Liver (tissue), 9 donors: ENCODE data around the gene TOMM20. TPM values are rescaled to one million over a fixed set of nuclear protein-coding genes. Genes with fewer than 3 reads are reported as not detected.

ENCODE experiments used
- DNase-seq: peaks from one replicate; pipeline ENCODE4 v3.0.0-alpha.2; 2017; ENCODE audit warnings: low spot score
- H3K27ac ChIP-seq, 2 donors: one replicate each; pipeline ENCODE4 v1.7.0; 2013; ENCODE audit warnings: inconsistent platforms in 2 of 2, low read length in 2 of 2, control low read depth in 1 of 2, low read depth in 1 of 2, mild to moderate bottlenecking in 1 of 2
- H3K27me3 ChIP-seq, 4 donors: one replicate each; pipeline versions ENCODE4 v1.6.1 to v1.7.0; 2013; ENCODE audit warnings: low read length in 3 of 4, inconsistent platforms in 1 of 4, mild to moderate bottlenecking in 1 of 4, moderate library complexity in 1 of 4; ENCODE audit not compliant: control insufficient read depth in 4 of 4, insufficient read depth in 4 of 4
- H3K36me3 ChIP-seq, 4 donors: one replicate each; pipeline versions ENCODE4 v1.6.1 to v1.7.0; 2013; ENCODE audit warnings: low read length in 3 of 4, mild to moderate bottlenecking in 3 of 4, low read depth in 1 of 4, moderate library complexity in 1 of 4; ENCODE audit not compliant: control insufficient read depth in 4 of 4, insufficient read depth in 3 of 4
- H3K4me1 ChIP-seq, 4 donors: one replicate each; pipeline versions ENCODE4 v1.6.1 to v1.7.0; 2013; ENCODE audit warnings: low read length in 3 of 4, mild to moderate bottlenecking in 3 of 4, moderate library complexity in 1 of 4; ENCODE audit not compliant: control insufficient read depth in 4 of 4, insufficient read depth in 4 of 4
- H3K4me3 ChIP-seq, 3 donors: one replicate each; pipeline versions ENCODE4 v1.6.1 to v1.7.0; 2013; ENCODE audit warnings: low read length in 3 of 3, control low read depth in 1 of 3, low read depth in 1 of 3, mild to moderate bottlenecking in 1 of 3
- H3K9ac ChIP-seq, 2 donors: one replicate each; pipeline ENCODE4 v1.7.0; 2013; ENCODE audit warnings: low read length in 2 of 2, mild to moderate bottlenecking in 2 of 2, moderate library complexity in 2 of 2, control low read depth in 1 of 2, low read depth in 1 of 2
- H3K9me3 ChIP-seq, 4 donors: one replicate each; pipeline versions ENCODE4 v1.6.1 to v1.7.0; 2013; ENCODE audit warnings: low read length in 3 of 4; ENCODE audit not compliant: control insufficient read depth in 4 of 4
- FOXA1 ChIP-seq: IDR thresholded peaks from 2 replicates; pipeline ENCODE4 v1.6.1; 2016; ENCODE audit warnings: antibody characterized with exemption
- GABPA ChIP-seq, 2 donors: IDR thresholded peaks in 1 of 2; conservative IDR thresholded peaks in 1 of 2; 2 replicates each; pipeline ENCODE4 v1.6.1; 2016; ENCODE audit warnings: antibody characterized with exemption in 2 of 2, mild to moderate bottlenecking in 1 of 2, moderate library complexity in 1 of 2
- HNF4A ChIP-seq, 2 donors: conservative IDR thresholded peaks; 2 replicates each; pipeline ENCODE4 v1.6.1; 2016; ENCODE audit warnings: antibody characterized with exemption in 2 of 2, mild to moderate bottlenecking in 2 of 2
- JUND ChIP-seq, 2 donors: IDR thresholded peaks; 2 replicates each; pipeline ENCODE4 v1.6.1; 2016; ENCODE audit warnings: antibody characterized with exemption in 2 of 2
- NR2F2 ChIP-seq: IDR thresholded peaks from 2 replicates; pipeline ENCODE4 v1.6.1; 2016; ENCODE audit warnings: antibody characterized with exemption
- RAD21 ChIP-seq, 2 donors: IDR thresholded peaks; 2 replicates each; pipeline ENCODE4 v1.6.1; 2016; ENCODE audit warnings: antibody characterized with exemption in 2 of 2, mild to moderate bottlenecking in 2 of 2
- RXRA ChIP-seq, 2 donors: IDR thresholded peaks; 2 replicates each; pipeline ENCODE4 v1.6.1; 2017 to 2018; ENCODE audit warnings: antibody characterized with exemption in 2 of 2, mild to moderate bottlenecking in 1 of 2
- YY1 ChIP-seq: IDR thresholded peaks from 2 replicates; pipeline ENCODE4 v1.6.1; 2016; ENCODE audit warnings: antibody characterized with exemption, mild to moderate bottlenecking
- WGBS: extraction: QIAGEN DNeasy Blood & Tissue Kit; methylation state at CpG from one replicate; pipeline ENCODE4 v1.1.7; 2013; 5-methylcytosine and 5-hydroxymethylcytosine counted together
- polyA plus RNA-seq, 2 donors: library from polyadenylated mRNA; stranded (reverse) in 1 of 2; unstranded in 1 of 2; fragments of 200-250 nt in 1 of 2; fragments of >200 nt in 1 of 2; fragmentation: Nextera tagmentation in 1 of 2; extraction: Ambion mirVana in 1 of 2; gene quantifications; one replicate each; pipeline versions ENCODE4 v1.2.1 to v1.2.3, GENCODE V29; 2013 to 2015
- total RNA-seq, 2 donors: library from RNA; depleted of rRNA; stranded (reverse); fragments of >200 nt; gene quantifications; one replicate each; pipeline ENCODE4 v1.2.3, GENCODE V29; 2014
- TF ChIP-seq, protein P1 (sequence below): IDR thresholded peaks from 2 replicates; pipeline ENCODE4 v1.6.1; 2016; ENCODE audit warnings: antibody characterized with exemption, mild to moderate bottlenecking
- TF ChIP-seq, protein P2 (sequence below): IDR thresholded peaks from 2 replicates; pipeline ENCODE4 v1.6.1; 2016; ENCODE audit warnings: antibody characterized with exemption
- TF ChIP-seq, protein P3 (sequence below): fragments of 150-350 bp; IDR thresholded peaks from 2 replicates; pipeline ENCODE4 v1.5.1; 2017; ENCODE audit warnings: improper control_type of control experiment, low read depth, low read length; ENCODE audit not compliant: missing input control
- TF ChIP-seq, protein P4 (sequence below): IDR thresholded peaks from 2 replicates; pipeline ENCODE4 v1.6.1; 2016; ENCODE audit warnings: antibody characterized with exemption
- donor health status: healthy.
- donor health status: healthy.
- donor health status: healthy.
- donor health status: healthy.
- donor health status: healthy.

Gene TOMM20
- total and polyA plus RNA-seq, 4 donors, result 33.4 to 74.4 (median 39.1) TPM

GRCh38 chr1:235127203-235127602 lies 1.4 kb downstream of the TOMM20 start:
- no peak overlapping the region for H3K27ac ChIP-seq
- 34% methylated on average over 4 of the region's 4 CpGs for WGBS
- no peak for DNase-seq

GRCh38 chr1:235124665-235125064 lies 4.0 kb downstream of the TOMM20 start:
- H3K27ac ChIP-seq, result no peak overlapping the region
- no peak for DNase-seq
- TF ChIP-seq RAD21 (IDR thresholded peaks at IDR 0.05) (no peak), RXRA (IDR thresholded peaks at IDR 0.05) (no peak), GABPA (IDR thresholded peaks at IDR 0.05 in 1 of 2, conservative IDR thresholded peaks at IDR 0.05 in 1 of 2) (no peak), NR2F2 (no peak)
- TF ChIP-seq, protein P1, sequence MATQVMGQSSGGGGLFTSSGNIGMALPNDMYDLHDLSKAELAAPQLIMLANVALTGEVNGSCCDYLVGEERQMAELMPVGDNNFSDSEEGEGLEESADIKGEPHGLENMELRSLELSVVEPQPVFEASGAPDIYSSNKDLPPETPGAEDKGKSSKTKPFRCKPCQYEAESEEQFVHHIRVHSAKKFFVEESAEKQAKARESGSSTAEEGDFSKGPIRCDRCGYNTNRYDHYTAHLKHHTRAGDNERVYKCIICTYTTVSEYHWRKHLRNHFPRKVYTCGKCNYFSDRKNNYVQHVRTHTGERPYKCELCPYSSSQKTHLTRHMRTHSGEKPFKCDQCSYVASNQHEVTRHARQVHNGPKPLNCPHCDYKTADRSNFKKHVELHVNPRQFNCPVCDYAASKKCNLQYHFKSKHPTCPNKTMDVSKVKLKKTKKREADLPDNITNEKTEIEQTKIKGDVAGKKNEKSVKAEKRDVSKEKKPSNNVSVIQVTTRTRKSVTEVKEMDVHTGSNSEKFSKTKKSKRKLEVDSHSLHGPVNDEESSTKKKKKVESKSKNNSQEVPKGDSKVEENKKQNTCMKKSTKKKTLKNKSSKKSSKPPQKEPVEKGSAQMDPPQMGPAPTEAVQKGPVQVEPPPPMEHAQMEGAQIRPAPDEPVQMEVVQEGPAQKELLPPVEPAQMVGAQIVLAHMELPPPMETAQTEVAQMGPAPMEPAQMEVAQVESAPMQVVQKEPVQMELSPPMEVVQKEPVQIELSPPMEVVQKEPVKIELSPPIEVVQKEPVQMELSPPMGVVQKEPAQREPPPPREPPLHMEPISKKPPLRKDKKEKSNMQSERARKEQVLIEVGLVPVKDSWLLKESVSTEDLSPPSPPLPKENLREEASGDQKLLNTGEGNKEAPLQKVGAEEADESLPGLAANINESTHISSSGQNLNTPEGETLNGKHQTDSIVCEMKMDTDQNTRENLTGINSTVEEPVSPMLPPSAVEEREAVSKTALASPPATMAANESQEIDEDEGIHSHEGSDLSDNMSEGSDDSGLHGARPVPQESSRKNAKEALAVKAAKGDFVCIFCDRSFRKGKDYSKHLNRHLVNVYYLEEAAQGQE, result no peak
- TF ChIP-seq, protein P2, sequence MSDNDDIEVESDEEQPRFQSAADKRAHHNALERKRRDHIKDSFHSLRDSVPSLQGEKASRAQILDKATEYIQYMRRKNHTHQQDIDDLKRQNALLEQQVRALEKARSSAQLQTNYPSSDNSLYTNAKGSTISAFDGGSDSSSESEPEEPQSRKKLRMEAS, result no peak
- TF ChIP-seq, protein P3, sequence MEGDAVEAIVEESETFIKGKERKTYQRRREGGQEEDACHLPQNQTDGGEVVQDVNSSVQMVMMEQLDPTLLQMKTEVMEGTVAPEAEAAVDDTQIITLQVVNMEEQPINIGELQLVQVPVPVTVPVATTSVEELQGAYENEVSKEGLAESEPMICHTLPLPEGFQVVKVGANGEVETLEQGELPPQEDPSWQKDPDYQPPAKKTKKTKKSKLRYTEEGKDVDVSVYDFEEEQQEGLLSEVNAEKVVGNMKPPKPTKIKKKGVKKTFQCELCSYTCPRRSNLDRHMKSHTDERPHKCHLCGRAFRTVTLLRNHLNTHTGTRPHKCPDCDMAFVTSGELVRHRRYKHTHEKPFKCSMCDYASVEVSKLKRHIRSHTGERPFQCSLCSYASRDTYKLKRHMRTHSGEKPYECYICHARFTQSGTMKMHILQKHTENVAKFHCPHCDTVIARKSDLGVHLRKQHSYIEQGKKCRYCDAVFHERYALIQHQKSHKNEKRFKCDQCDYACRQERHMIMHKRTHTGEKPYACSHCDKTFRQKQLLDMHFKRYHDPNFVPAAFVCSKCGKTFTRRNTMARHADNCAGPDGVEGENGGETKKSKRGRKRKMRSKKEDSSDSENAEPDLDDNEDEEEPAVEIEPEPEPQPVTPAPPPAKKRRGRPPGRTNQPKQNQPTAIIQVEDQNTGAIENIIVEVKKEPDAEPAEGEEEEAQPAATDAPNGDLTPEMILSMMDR, result no peak
- H3K9me3 ChIP-seq, result no peaks in the 10 kb centered on the region
- peaks cover 0 to 7% (median 3%) of the 10 kb centered on the region in 4 donors for H3K36me3 ChIP-seq
- peaks cover 2 to 17% (median 11%) of the 10 kb centered on the region in 4 donors for H3K4me1 ChIP-seq
- H3K27me3 ChIP-seq, result no peaks in the 10 kb centered on the region
- H3K9ac ChIP-seq, result no peak overlapping the region
- no peak overlapping the region for H3K4me3 ChIP-seq
- 86% methylated on average over 1 of the region's 1 CpG for WGBS

More at GRCh38 chr1:235127203-235127602, 1.4 kb downstream of the TOMM20 start:
- Histone ChIP-seq H3K36me3 (peaks cover 0 to 2% (median under 1%) of the 10 kb centered on the region in 4 donors), H3K4me1 (peaks cover 2 to 17% (median 11%) of the 10 kb centered on the region in 4 donors), H3K9me3 (no peaks in the 10 kb centered on the region), H3K27me3 (no peaks in the 10 kb centered on the region), H3K4me3 (peak overlapping the region; percentile 79 to 97 (median 96)), H3K9ac (peak overlapping the region in 1 of 2 donors; percentile 94)
- TF ChIP-seq JUND (IDR thresholded peaks at IDR 0.05) (no peak), HNF4A (conservative IDR thresholded peaks at IDR 0.05) (no peak), YY1 (no peak), FOXA1 (no peak), RXRA (IDR thresholded peaks at IDR 0.05) (no peak)
- TF ChIP-seq, protein P4, sequence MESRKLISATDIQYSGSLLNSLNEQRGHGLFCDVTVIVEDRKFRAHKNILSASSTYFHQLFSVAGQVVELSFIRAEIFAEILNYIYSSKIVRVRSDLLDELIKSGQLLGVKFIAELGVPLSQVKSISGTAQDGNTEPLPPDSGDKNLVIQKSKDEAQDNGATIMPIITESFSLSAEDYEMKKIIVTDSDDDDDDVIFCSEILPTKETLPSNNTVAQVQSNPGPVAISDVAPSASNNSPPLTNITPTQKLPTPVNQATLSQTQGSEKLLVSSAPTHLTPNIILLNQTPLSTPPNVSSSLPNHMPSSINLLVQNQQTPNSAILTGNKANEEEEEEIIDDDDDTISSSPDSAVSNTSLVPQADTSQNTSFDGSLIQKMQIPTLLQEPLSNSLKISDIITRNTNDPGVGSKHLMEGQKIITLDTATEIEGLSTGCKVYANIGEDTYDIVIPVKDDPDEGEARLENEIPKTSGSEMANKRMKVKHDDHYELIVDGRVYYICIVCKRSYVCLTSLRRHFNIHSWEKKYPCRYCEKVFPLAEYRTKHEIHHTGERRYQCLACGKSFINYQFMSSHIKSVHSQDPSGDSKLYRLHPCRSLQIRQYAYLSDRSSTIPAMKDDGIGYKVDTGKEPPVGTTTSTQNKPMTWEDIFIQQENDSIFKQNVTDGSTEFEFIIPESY, result no peak
- TF ChIP-seq, protein P1, result no peak
- TF ChIP-seq, protein P3, result no peak
